Sigmoid colon (tissue), 7 donors: Measurements from ENCODE around the gene NEB. TPM values are rescaled to one million over a fixed set of nuclear protein-coding genes. Genes with fewer than 3 reads are reported as not detected.
"Not testable (repeated sequence)": the region's sequence is repeated elsewhere in the genome, so short reads cannot be mapped to it uniquely, and the experiment has no call there.

Experiments
- DNase-seq: peaks from one replicate; pipeline ENCODE4 v3.0.0-alpha.2; 2019
- H3K27ac ChIP-seq, 4 donors: fragments of 200-600 bp; sonication (generic); one replicate each; pipeline ENCODE4 v1.5.1; 2016 to 2019; ENCODE audit warnings: mild to moderate bottlenecking in 1 of 4
- H3K27me3 ChIP-seq, 3 donors: fragments of 200-600 bp; sonication (generic); one replicate each; pipeline ENCODE4 v1.5.1; 2019; ENCODE audit warnings: mild to moderate bottlenecking in 1 of 3
- H3K36me3 ChIP-seq, 4 donors: fragments of 200-600 bp; sonication (generic); one replicate each; pipeline ENCODE4 v1.5.1; 2016 to 2019
- H3K4me1 ChIP-seq, 4 donors: fragments of 200-600 bp; sonication (generic); one replicate each; pipeline ENCODE4 v1.5.1; 2017 to 2019
- H3K4me3 ChIP-seq, 4 donors: fragments of 200-600 bp; sonication (generic); one replicate each; pipeline ENCODE4 v1.5.1; 2017 to 2019; ENCODE audit warnings: mild to moderate bottlenecking in 2 of 4, moderate library complexity in 1 of 4
- H3K9me3 ChIP-seq, 4 donors: fragments of 200-600 bp in 3 of 4; sonication (generic) in 3 of 4; one replicate each; pipeline versions ENCODE4 v1.5.1 to v1.6.1; 2013 to 2019
- EP300 ChIP-seq, 4 donors: sonication (generic); formaldehyde crosslinking; IDR thresholded peaks; one replicate each; pipeline ENCODE4 v1.6.1; 2017; ENCODE audit warnings: antibody characterized with exemption in 4 of 4
- POLR2A ChIP-seq, 2 donors: fragments of 450-650 bp; IDR thresholded peaks; one replicate each; pipeline ENCODE4 v1.6.1; 2016; ENCODE audit warnings: antibody characterized with exemption in 2 of 2, mild to moderate bottlenecking in 2 of 2, moderate library complexity in 2 of 2
- POLR2AphosphoS5 ChIP-seq, 4 donors: sonication (generic); formaldehyde crosslinking; IDR thresholded peaks; one replicate each; pipeline ENCODE4 v1.6.1; 2017; ENCODE audit warnings: antibody characterized with exemption in 4 of 4
- WGBS, 2 donors: extraction: QIAGEN DNeasy Blood & Tissue Kit; methylation state at CpG; one replicate each; pipeline ENCODE4 v1.1.7; 2013; 5-methylcytosine and 5-hydroxymethylcytosine counted together
- intact Hi-C: fragments of 100-400 bp; cut with DNase I; formaldehyde crosslinking; loops from one replicate; pipeline ENCODE4 v1.15.1; 2023
- polyA plus RNA-seq, 3 donors: library from polyadenylated mRNA; stranded (reverse); fragments of 200-250 nt; gene quantifications; one replicate each; pipeline ENCODE4 v1.2.3, GENCODE V29; 2013
- total RNA-seq, 4 donors: library from RNA; depleted of rRNA; stranded (reverse); fragments of >200 nt; gene quantifications; one replicate each; pipeline ENCODE4 v1.1.0, GENCODE V29; 2016
- TF ChIP-seq, protein P1 (sequence below), 4 experiments: fragments of 450-650 bp in 3 of 4; fragments of 200-600 bp in 1 of 4; IDR thresholded peaks; one replicate each; pipeline ENCODE4 v1.5.1; 2016 to 2019; ENCODE audit warnings: antibody characterized with exemption in 4 of 4, mild to moderate bottlenecking in 3 of 4, moderate library complexity in 2 of 4
- donor health status: healthy with polysubstance abuse.
- donor health status: Bipolar disorder and iron deficiency.
- donor health status: healthy.

NEB gene
- total and polyA plus RNA-seq, 7 donors, result under 0.01 to 1.4 (median 0.60) TPM; not detected in 1

DNA sequence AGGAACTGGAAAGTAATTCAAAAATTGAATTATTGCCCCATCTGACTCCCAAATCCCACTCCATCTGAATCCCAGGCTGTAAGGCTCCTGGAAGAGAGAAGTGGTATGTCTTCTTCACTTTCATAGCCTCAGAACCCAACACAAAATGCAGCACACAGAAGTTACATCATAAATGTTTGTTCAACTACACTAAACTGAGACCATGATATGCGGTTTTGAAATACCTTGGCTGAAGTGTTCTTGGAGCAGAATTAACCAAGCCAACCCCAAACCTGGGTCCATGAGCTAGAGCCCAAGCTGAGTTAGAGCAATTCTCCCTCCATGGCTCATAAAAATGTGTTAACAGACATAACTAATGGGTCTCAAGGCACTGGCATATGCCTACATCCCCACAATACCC is 23.3 kb downstream of the NEB start:
- 75 to 92% methylated on average over 1 of the region's 1 CpG for WGBS, 2 donors
- H3K4me3 ChIP-seq, result no peak overlapping the region
- intact Hi-C loops, result no loop called here
- H3K27me3 ChIP-seq, result no peaks in the 10 kb centered on the region
- H3K27ac ChIP-seq, result no peak overlapping the region
- no peak for DNase-seq
- no peaks in the 10 kb centered on the region for H3K4me1 ChIP-seq
- H3K9me3 ChIP-seq, result no peaks in the 10 kb centered on the region
- TF ChIP-seq, protein P1, sequence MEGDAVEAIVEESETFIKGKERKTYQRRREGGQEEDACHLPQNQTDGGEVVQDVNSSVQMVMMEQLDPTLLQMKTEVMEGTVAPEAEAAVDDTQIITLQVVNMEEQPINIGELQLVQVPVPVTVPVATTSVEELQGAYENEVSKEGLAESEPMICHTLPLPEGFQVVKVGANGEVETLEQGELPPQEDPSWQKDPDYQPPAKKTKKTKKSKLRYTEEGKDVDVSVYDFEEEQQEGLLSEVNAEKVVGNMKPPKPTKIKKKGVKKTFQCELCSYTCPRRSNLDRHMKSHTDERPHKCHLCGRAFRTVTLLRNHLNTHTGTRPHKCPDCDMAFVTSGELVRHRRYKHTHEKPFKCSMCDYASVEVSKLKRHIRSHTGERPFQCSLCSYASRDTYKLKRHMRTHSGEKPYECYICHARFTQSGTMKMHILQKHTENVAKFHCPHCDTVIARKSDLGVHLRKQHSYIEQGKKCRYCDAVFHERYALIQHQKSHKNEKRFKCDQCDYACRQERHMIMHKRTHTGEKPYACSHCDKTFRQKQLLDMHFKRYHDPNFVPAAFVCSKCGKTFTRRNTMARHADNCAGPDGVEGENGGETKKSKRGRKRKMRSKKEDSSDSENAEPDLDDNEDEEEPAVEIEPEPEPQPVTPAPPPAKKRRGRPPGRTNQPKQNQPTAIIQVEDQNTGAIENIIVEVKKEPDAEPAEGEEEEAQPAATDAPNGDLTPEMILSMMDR (IDR thresholded peaks at IDR 0.05), result no peak
- TF ChIP-seq POLR2AphosphoS5 (IDR thresholded peaks at IDR 0.05), result no peak
- no peaks in the 10 kb centered on the region for H3K36me3 ChIP-seq

DNA sequence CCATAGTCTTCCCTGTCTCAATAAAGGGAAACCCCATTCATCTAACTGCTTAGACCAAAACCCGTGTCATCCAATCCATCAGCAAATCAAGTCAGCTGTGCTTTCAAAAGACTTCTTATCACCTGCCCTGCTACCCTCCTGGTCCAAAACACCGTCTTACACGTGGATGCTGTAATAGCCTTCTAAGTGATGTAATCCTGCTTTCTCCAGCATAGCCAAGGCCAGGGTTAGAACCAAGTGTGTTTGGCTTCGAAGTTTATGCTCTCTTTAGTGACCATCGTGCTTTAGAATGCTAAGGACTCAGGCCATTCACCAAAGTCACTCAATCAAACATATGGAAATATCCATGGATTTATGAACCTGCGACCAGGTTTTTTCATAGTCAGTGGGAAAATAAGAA is 25.5 kb downstream of the NEB start:
- intact Hi-C loops, result no loop called here
- no peak for DNase-seq
- no peaks in the 10 kb centered on the region for H3K4me1 ChIP-seq
- no peak overlapping the region for H3K27ac ChIP-seq
- TF ChIP-seq POLR2A (IDR thresholded peaks at IDR 0.05) (no peak), EP300 (IDR thresholded peaks at IDR 0.05) (no peak), POLR2AphosphoS5 (IDR thresholded peaks at IDR 0.05) (no peak)
- TF ChIP-seq, protein P1 (IDR thresholded peaks at IDR 0.05), result no peak
- no peaks in the 10 kb centered on the region for H3K9me3 ChIP-seq
- H3K36me3 ChIP-seq, result no peaks in the 10 kb centered on the region
- no peaks in the 10 kb centered on the region for H3K27me3 ChIP-seq
- no peak overlapping the region for H3K4me3 ChIP-seq
- 87 to 91% methylated on average over 6 of the region's 6 CpGs for WGBS, 2 donors

DNA sequence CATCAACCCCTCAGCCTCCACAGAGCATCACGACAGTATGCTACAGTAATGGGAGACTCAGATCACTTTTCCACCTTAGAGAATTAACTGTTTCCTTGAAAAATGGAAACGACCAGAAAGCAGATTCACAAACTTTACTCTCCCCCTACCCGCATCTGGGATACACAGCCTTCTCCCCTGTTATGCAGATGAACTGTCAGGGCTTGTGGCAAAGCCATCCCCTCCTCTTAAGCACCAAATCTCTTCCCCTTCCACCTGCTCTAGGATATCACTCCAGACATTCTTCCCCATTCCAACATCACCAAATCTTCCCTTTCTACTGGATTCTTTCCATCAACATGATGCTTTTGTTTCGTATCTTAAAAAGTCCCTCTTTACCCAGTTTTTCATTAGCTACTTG is 26.4 kb downstream of the NEB start:
- H3K27me3 ChIP-seq, result no peaks in the 10 kb centered on the region
- H3K27ac ChIP-seq, result no peak overlapping the region
- no peaks in the 10 kb centered on the region for H3K4me1 ChIP-seq
- H3K36me3 ChIP-seq, result no peaks in the 10 kb centered on the region
- intact Hi-C loops, result no loop called here
- TF ChIP-seq, protein P1 (IDR thresholded peaks at IDR 0.05), result no peak
- no peak for TF ChIP-seq EP300 (IDR thresholded peaks at IDR 0.05)
- TF ChIP-seq POLR2A (IDR thresholded peaks at IDR 0.05), result no peak
- no peak for TF ChIP-seq POLR2AphosphoS5 (IDR thresholded peaks at IDR 0.05)
- WGBS, 2 donors, result 63 to 73% methylated on average over 4 of the region's 4 CpGs
- no peak overlapping the region for H3K4me3 ChIP-seq
- no peak for DNase-seq
- no peaks in the 10 kb centered on the region for H3K9me3 ChIP-seq

DNA sequence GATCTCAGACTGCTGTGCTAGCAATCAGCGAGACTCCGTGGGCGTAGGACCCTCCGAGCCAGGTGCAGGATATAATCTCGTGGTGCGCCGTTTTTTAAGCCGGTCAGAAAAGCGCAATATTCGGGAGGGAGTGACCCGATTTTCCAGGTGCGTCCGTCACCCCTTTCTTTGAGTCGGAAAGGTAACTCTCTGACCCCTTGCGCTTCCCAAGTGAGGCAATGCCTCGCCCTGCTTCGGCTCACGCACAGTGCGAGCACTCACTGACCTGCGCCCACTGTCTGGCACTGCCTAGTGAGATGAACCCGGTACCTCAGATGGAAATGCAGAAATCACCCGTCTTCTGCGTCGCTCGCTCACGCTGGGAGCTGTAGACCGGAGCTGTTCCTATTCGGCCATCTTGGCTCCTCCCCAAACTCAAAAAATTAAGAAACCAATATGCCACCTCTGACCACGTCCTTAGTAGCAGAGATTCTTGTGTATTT is 29.8 kb downstream of the NEB start:
- H3K4me1 ChIP-seq, H3K9me3 ChIP-seq, H3K36me3 ChIP-seq, H3K4me3 ChIP-seq, H3K27me3 ChIP-seq, intact Hi-C loops, DNase-seq, H3K27ac ChIP-seq: not testable (repeated sequence)
- WGBS, 2 donors, result 93 to 95% methylated on average over 28 to 29 of the region's 29 CpGs

DNA sequence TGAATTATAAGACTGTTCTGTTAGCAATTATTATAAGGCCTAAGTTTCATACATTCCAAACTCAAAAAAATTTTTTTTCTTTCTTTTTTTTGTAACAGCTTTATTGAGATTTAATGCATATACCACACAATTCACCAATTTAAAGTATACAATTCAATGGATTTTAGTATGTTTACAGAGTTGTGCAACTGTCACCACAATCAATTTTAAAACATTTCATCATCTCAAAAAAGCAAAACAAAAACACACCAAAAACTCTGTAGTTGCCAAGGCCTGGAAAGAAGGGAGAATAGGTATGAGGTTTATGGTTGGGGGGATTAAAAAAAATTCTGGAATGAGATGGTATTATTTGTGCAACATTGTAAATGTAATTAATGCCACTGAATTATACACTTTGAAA is 36.1 kb downstream of the NEB start:
- H3K9me3 ChIP-seq, intact Hi-C loops, H3K4me3 ChIP-seq, DNase-seq, H3K4me1 ChIP-seq, H3K27ac ChIP-seq, H3K36me3 ChIP-seq, H3K27me3 ChIP-seq: not testable (repeated sequence)

DNA sequence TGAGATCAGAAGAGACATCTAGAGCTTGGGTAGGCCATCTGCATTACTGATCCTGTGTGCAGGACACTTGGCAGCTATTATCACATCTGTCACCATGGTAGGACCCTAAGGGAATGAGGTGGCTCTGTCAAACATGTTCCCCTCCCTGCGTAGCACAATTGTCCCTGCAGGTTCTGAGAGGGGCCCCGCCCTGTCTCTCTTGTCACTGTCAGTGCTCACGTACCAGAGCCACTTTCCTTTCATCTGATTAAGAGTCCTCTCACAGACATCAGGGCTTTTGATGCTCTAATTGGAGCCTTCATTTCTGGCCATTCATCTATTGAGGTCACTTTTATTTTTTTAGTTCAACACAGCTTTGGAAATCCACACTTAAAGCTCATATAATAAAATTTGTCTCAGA is 38.5 kb downstream of the NEB start:
- TF ChIP-seq POLR2AphosphoS5 (IDR thresholded peaks at IDR 0.05) (no peak), POLR2A (IDR thresholded peaks at IDR 0.05) (no peak), EP300 (IDR thresholded peaks at IDR 0.05) (no peak)
- TF ChIP-seq, protein P1 (IDR thresholded peaks at IDR 0.05), result no peak

More for the DNA sequence above, 38.5 kb downstream of the NEB start:
- Histone ChIP-seq H3K4me1 (no peaks in the 10 kb centered on the region), H3K4me3 (no peak overlapping the region), H3K36me3 (no peaks in the 10 kb centered on the region), H3K27me3 (no peaks in the 10 kb centered on the region), H3K9me3 (no peaks in the 10 kb centered on the region), H3K27ac (no peak overlapping the region)
- intact Hi-C loops, result no loop called here
- DNase-seq, result no peak
- 71 to 85% methylated on average over 3 of the region's 3 CpGs for WGBS, 2 donors
